A673 (cell line): Measurements from ENCODE around the gene GIMD1. TPM values are rescaled to one million over a fixed set of nuclear protein-coding genes. Genes with fewer than 3 reads are reported as not detected.

Source experiments
- BruUV-seq: library from RNA; stranded (reverse); fragments of 400-500 nt; replicated peaks from 2 replicates; lab custom pipeline; 2021; lab: Mats Ljungman, UMichigan
- CTCF ChIA-PET: fragments of 300-600 bp; sonication (Branson Sonifier 250); formaldehyde crosslinking; loops from one replicate; lab custom pipeline; 2022; ENCODE audit warnings: antibody characterized with exemption; lab: Charles Lee
- POLR2A ChIA-PET: fragments of 300-600 bp; sonication (Branson Sonifier 250); formaldehyde crosslinking; loops from one replicate; lab custom pipeline; 2022; ENCODE audit warnings: antibody characterized with exemption; ENCODE audit not compliant: low non-redundant PET; lab: Charles Lee
- DNase-seq: peaks from one replicate; pipeline ENCODE4 v3.0.0-alpha.2; 2015; ENCODE audit warnings: low spot score
- H3K27ac ChIP-seq: fragments of 200-600 bp; sonication (generic); 2 replicates; pipeline ENCODE4 v1.5.1; 2016; ENCODE audit warnings: mixed run types, low read depth, mild to moderate bottlenecking, mixed read lengths, antibody characterized with exemption, low read length; ENCODE audit not compliant: poor library complexity, severe bottlenecking
- H3K27me3 ChIP-seq: fragments of 200-600 bp; sonication (generic); replicated peaks from 2 replicates; pipeline ENCODE4 v1.6.1; 2017; ENCODE audit warnings: mixed run types, low read depth, mild to moderate bottlenecking, mixed read lengths, antibody characterized with exemption, low read length; ENCODE audit not compliant: insufficient read depth, poor library complexity
- H3K36me3 ChIP-seq: fragments of 200-600 bp; sonication (generic); 2 replicates; pipeline ENCODE4 v1.6.1; 2016; ENCODE audit warnings: mixed run types, mild to moderate bottlenecking, mixed read lengths, antibody characterized with exemption, low read length; ENCODE audit not compliant: insufficient read depth, poor library complexity, severe bottlenecking
- H3K4me1 ChIP-seq: fragments of 200-600 bp; sonication (generic); 2 replicates; pipeline ENCODE4 v1.6.1; 2017; ENCODE audit warnings: mixed run types, mild to moderate bottlenecking, mixed read lengths, antibody characterized with exemption, low read length; ENCODE audit not compliant: insufficient read depth, poor library complexity, severe bottlenecking
- H3K4me3 ChIP-seq: fragments of 200-600 bp; sonication (generic); 2 replicates; pipeline ENCODE4 v1.5.1; 2016; ENCODE audit warnings: low read depth, mixed run types, mild to moderate bottlenecking, mixed read lengths, low read length; ENCODE audit not compliant: poor library complexity, severe bottlenecking
- H3K9me3 ChIP-seq: fragments of 200-600 bp; sonication (generic); 2 replicates; pipeline ENCODE4 v1.6.1; 2016; ENCODE audit warnings: mixed run types, low read depth, mild to moderate bottlenecking, mixed read lengths, antibody characterized with exemption, low read length; ENCODE audit not compliant: poor library complexity, severe bottlenecking
- EZH2 ChIP-seq: fragments of 200-600 bp; sonication (generic); IDR thresholded peaks from 2 replicates; pipeline ENCODE4 v1.6.1; 2017; ENCODE audit warnings: borderline replicate concordance, low read depth, mild to moderate bottlenecking, mixed read lengths, antibody characterized with exemption, low read length; ENCODE audit not compliant: poor library complexity, severe bottlenecking
- intact Hi-C: fragments of 100-400 bp; cut with micrococcal nuclease; formaldehyde crosslinking; loops from one replicate; pipeline ENCODE4 v1.10.0; 2022; ENCODE audit not compliant: unreplicated experiment
- total RNA-seq: library from RNA; stranded (reverse); gene quantifications from 2 replicates; pipeline ENCODE4 v1.2.3, GENCODE V29; 2021
- TF ChIP-seq, protein P1 (sequence below): fragments of 300-800, 200-600 bp; sonication (generic); conservative IDR thresholded peaks from 2 replicates; pipeline ENCODE4 v1.5.1; 2017; ENCODE audit warnings: low read depth, mild to moderate bottlenecking, antibody characterized with exemption, low read length, moderate library complexity, mixed read lengths

Gene GIMD1
- total RNA-seq, 1 experiment from 2014 or later, result not detected

- no peak overlapping the region for H3K27ac ChIP-seq
- no peak for DNase-seq
- BruUV-seq, result no TSS peak
- POLR2A ChIA-PET, result no interaction called here
- H3K9me3 ChIP-seq, result no peaks in the 10 kb centered on the region
- H3K4me3 ChIP-seq, result no peak overlapping the region
- no peak for TF ChIP-seq EZH2
- TF ChIP-seq, protein P1, sequence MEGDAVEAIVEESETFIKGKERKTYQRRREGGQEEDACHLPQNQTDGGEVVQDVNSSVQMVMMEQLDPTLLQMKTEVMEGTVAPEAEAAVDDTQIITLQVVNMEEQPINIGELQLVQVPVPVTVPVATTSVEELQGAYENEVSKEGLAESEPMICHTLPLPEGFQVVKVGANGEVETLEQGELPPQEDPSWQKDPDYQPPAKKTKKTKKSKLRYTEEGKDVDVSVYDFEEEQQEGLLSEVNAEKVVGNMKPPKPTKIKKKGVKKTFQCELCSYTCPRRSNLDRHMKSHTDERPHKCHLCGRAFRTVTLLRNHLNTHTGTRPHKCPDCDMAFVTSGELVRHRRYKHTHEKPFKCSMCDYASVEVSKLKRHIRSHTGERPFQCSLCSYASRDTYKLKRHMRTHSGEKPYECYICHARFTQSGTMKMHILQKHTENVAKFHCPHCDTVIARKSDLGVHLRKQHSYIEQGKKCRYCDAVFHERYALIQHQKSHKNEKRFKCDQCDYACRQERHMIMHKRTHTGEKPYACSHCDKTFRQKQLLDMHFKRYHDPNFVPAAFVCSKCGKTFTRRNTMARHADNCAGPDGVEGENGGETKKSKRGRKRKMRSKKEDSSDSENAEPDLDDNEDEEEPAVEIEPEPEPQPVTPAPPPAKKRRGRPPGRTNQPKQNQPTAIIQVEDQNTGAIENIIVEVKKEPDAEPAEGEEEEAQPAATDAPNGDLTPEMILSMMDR, result no peak
- H3K27me3 ChIP-seq, result no peaks in the 10 kb centered on the region
- no peaks in the 10 kb centered on the region for H3K36me3 ChIP-seq
- intact Hi-C loops, result no loop called here
- H3K4me1 ChIP-seq, result no peaks in the 10 kb centered on the region
- CTCF ChIA-PET, result no interaction called here
Observed at GRCh38 chr4:106355193-106355592, 13.4 kb downstream of the GIMD1 start.

GRCh38 chr4:106353786-106354185, 14.8 kb downstream of the GIMD1 start:
- ChIA-PET POLR2A (no interaction called here), CTCF (no interaction called here)
- no peak overlapping the region for H3K4me3 ChIP-seq
- no TSS peak for BruUV-seq
- no peak for DNase-seq
- H3K9me3 ChIP-seq, result no peaks in the 10 kb centered on the region
- H3K27me3 ChIP-seq, result no peaks in the 10 kb centered on the region
- H3K4me1 ChIP-seq, result no peaks in the 10 kb centered on the region
- peaks cover under 1% of the 10 kb centered on the region for H3K36me3 ChIP-seq
- TF ChIP-seq, protein P1, result no peak
- TF ChIP-seq EZH2, result no peak
- intact Hi-C loops, result no loop called here
- no peak overlapping the region for H3K27ac ChIP-seq

DNA sequence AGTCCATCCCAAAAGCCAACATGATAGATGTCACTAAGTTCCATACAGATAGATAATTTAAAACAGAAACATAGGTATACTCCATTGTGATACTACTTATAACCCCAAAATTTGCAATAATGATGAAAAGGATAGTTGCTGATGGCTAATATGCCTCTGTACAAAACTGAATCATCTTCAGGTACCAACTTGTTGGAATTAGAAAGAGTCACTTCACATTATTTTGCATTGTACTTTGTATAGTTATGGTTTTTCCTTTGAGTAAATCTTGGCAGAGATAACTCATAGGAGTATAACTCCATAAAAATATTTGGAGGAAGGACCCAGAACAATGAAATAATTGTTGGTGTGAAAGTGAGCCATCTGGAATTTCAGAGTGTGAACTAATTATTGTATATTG, 17.6 kb downstream of the GIMD1 start:
- ChIA-PET POLR2A (no interaction called here), CTCF (no interaction called here)
- Histone ChIP-seq H3K4me3 (no peak overlapping the region), H3K27ac (no peak overlapping the region), H3K4me1 (no peaks in the 10 kb centered on the region), H3K27me3 (no peaks in the 10 kb centered on the region), H3K36me3 (peaks cover 16% of the 10 kb centered on the region), H3K9me3 (no peaks in the 10 kb centered on the region)
- intact Hi-C loops, result no loop called here
- no peak for DNase-seq
- TF ChIP-seq, protein P1, result no peak
- TF ChIP-seq EZH2, result no peak
- no TSS peak for BruUV-seq
